Measurements from ENCODE around the gene JOSD1. TPM values are rescaled to one million over a fixed set of nuclear protein-coding genes. Genes with fewer than 3 reads are reported as not detected.
A peak's percentile ranks its signal among the peaks of the same experiment; 100 is the strongest.

Gene JOSD1
- polyA plus RNA-seq, 3 donors = 7.1 to 83.5 (median 7.2) TPM

- Histone ChIP-seq H3K27ac (ENCODE audit: low read depth in 1 of 2, low read length in 2 of 2) (no peak overlapping the region), H3K79me2 (ENCODE audit: insufficient read depth, low read length) (peaks cover 50% of the 10 kb centered on the region), H3K36me3 (replicated peaks in 1 of 2; ENCODE audit: control insufficient read depth in 1 of 2, insufficient read depth in 2 of 2, low read length in 2 of 2) (peaks cover 99 to 100% of the 10 kb centered on the region in 2 donors), H3K27me3 (ENCODE audit: control insufficient read depth in 2 of 2, insufficient read depth in 2 of 2, low read length in 2 of 2) (no peaks in the 10 kb centered on the region), H3K9ac (ENCODE audit: insufficient read depth, low read length, poor library complexity, severe bottlenecking) (no peak overlapping the region), H3K4me1 (ENCODE audit: control insufficient read depth in 1 of 2, insufficient read depth in 2 of 2, low read length in 2 of 2) (no peaks in the 10 kb centered on the region), H3K9me3 (replicated peaks in 1 of 2; ENCODE audit: control insufficient read depth in 1 of 2, insufficient read depth in 1 of 2, low read length in 2 of 2) (no peaks in the 10 kb centered on the region), H3K4me3 (replicated peaks in 1 of 3; ENCODE audit: low read depth in 2 of 3, low read length in 3 of 3) (no peak overlapping the region), H3K4me2 (replicated peaks; ENCODE audit: extremely low read depth, low read length, poor library complexity, severe bottlenecking) (no peak overlapping the region), H2AFZ (ENCODE audit: insufficient read depth, low read depth, low read length, poor library complexity, severe bottlenecking) (no peak overlapping the region), H4K20me1 (ENCODE audit: insufficient read depth, low read length) (peaks cover 100% of the 10 kb centered on the region)
- no peak for DNase-seq
- 97% methylated on average over 14 of the region's 20 CpGs for WGBS (ENCODE audit: insufficient coverage)
- TF ChIP-seq CTCF (IDR thresholded peaks at IDR 0.05) = no peak
- H3K27me3 Mint-ChIP-seq (ENCODE audit: low read depth in 3 of 3) = peaks cover 0 to 1% (median 0%) of the 10 kb centered on the region in 3 donors
- intact Hi-C loops (cut with micrococcal nuclease) = no loop called here
- no peak overlapping the region for H3K4me3 Mint-ChIP-seq
- H3K36me3 Mint-ChIP-seq = peaks cover 88 to 99% of the 10 kb centered on the region in 2 donors
- H3K9me3 Mint-ChIP-seq = no peaks in the 10 kb centered on the region
- H3K4me1 Mint-ChIP-seq = peaks cover 3% of the 10 kb centered on the region
- H3K27ac Mint-ChIP-seq = peak overlapping the region in 2 of 7 donors; percentile 35 to 45
Measured at GRCh38 chr22:38739300-38740055, 38.7 kb upstream of the JOSD1 start.

- peaks cover 0 to 1% (median 0%) of the 10 kb centered on the region in 3 donors for H3K27me3 Mint-ChIP-seq (ENCODE audit: low read depth in 3 of 3)
Measured at GRCh38 chr22:38738475-38739070, 37.8 kb upstream of the JOSD1 start.

More at GRCh38 chr22:38738475-38739070, 37.8 kb upstream of the JOSD1 start:
- Histone ChIP-seq H3K4me1 (ENCODE audit: control insufficient read depth in 1 of 2, insufficient read depth in 2 of 2, low read length in 2 of 2) (no peaks in the 10 kb centered on the region), H3K9me3 (replicated peaks in 1 of 2; ENCODE audit: control insufficient read depth in 1 of 2, insufficient read depth in 1 of 2, low read length in 2 of 2) (no peaks in the 10 kb centered on the region), H3K27me3 (ENCODE audit: control insufficient read depth in 2 of 2, insufficient read depth in 2 of 2, low read length in 2 of 2) (no peaks in the 10 kb centered on the region), H2AFZ (ENCODE audit: insufficient read depth, low read depth, low read length, poor library complexity, severe bottlenecking) (no peak overlapping the region), H3K4me2 (replicated peaks; ENCODE audit: extremely low read depth, low read length, poor library complexity, severe bottlenecking) (no peak overlapping the region), H3K79me2 (ENCODE audit: insufficient read depth, low read length) (peaks cover 44% of the 10 kb centered on the region), H3K4me3 (replicated peaks in 1 of 3; ENCODE audit: low read depth in 2 of 3, low read length in 3 of 3) (no peak overlapping the region), H3K27ac (ENCODE audit: low read depth in 1 of 2, low read length in 2 of 2) (peak overlapping the region in 1 of 2 donors; percentile 48), H3K9ac (ENCODE audit: insufficient read depth, low read length, poor library complexity, severe bottlenecking) (no peak overlapping the region), H3K36me3 (replicated peaks in 1 of 2; ENCODE audit: control insufficient read depth in 1 of 2, insufficient read depth in 2 of 2, low read length in 2 of 2) (peaks cover 97 to 100% of the 10 kb centered on the region in 2 donors), H4K20me1 (ENCODE audit: insufficient read depth, low read length) (peaks cover 100% of the 10 kb centered on the region)
- Mint-ChIP-seq H3K36me3 (peaks cover 93 to 99% of the 10 kb centered on the region in 2 donors), H3K4me3 (no peak overlapping the region), H3K4me1 (peaks cover 3% of the 10 kb centered on the region), H3K27ac (peak overlapping the region in 2 of 7 donors; percentile 21 to 61), H3K9me3 (no peaks in the 10 kb centered on the region)
- DNase-seq = no peak
- 95% methylated on average over 18 of the region's 18 CpGs for WGBS (ENCODE audit: insufficient coverage)
- TF ChIP-seq CTCF (IDR thresholded peaks at IDR 0.05) = no peak
- intact Hi-C loops (cut with micrococcal nuclease) = no loop called here
